Fibroblast of lung (primary cell): ENCODE measurements around the gene MSH6. TPM values are rescaled to one million over a fixed set of nuclear protein-coding genes. Genes with fewer than 3 reads are reported as not detected.

Experiments
- DNase-seq, 2 donors: peaks; one replicate each; pipeline versions ENCODE4 v3.0.0 to v3.0.0-alpha.2; 2010; ENCODE audit warnings: low read depth in 2 of 2
- H2AFZ ChIP-seq: 2 replicates; pipeline ENCODE4 v1.5.1; 2012; ENCODE audit warnings: low read length, control low read depth, inconsistent platforms
- H3K27ac ChIP-seq: 2 replicates; pipeline ENCODE4 v1.5.1; 2011; ENCODE audit warnings: low read length, control low read depth; ENCODE audit not compliant: insufficient read depth
- H3K27me3 ChIP-seq: 2 replicates; pipeline ENCODE4 v1.5.1; 2011; ENCODE audit warnings: mild to moderate bottlenecking, low read length; ENCODE audit not compliant: control insufficient read depth, insufficient read depth
- H3K36me3 ChIP-seq: 2 replicates; pipeline ENCODE4 v1.5.1; 2011; ENCODE audit warnings: low read length; ENCODE audit not compliant: control insufficient read depth, insufficient read depth
- H3K4me1 ChIP-seq: 2 replicates; pipeline ENCODE4 v1.5.1; 2011; ENCODE audit warnings: low read length; ENCODE audit not compliant: control insufficient read depth, insufficient read depth; ENCODE audit errors: extremely low read depth
- H3K4me2 ChIP-seq: 2 replicates; pipeline ENCODE4 v1.5.1; 2011; ENCODE audit warnings: low read length, control low read depth; ENCODE audit not compliant: insufficient read depth; ENCODE audit errors: extremely low read depth
- H3K4me3 ChIP-seq, 4 experiments: fragments of 200-600 bp in 1 of 4; sonication (generic) in 1 of 4; replicated peaks in 1 of 4; 2 replicates each; pipeline ENCODE4 v1.5.1; 2011 to 2016; ENCODE audit warnings: low read length in 4 of 4, low read depth in 3 of 4, mild to moderate bottlenecking in 3 of 4, control low read depth in 2 of 4, inconsistent platforms in 1 of 4, mixed read lengths in 1 of 4; ENCODE audit not compliant: insufficient read depth in 1 of 4; ENCODE audit errors: control extremely low read depth in 1 of 4
- H3K79me2 ChIP-seq: 2 replicates; pipeline ENCODE4 v1.5.1; 2012; ENCODE audit warnings: mild to moderate bottlenecking, low read length, inconsistent platforms; ENCODE audit not compliant: control insufficient read depth, insufficient read depth
- H3K9ac ChIP-seq: 2 replicates; pipeline ENCODE4 v1.5.1; 2011; ENCODE audit warnings: mild to moderate bottlenecking, low read length, control low read depth; ENCODE audit not compliant: insufficient read depth
- H3K9me3 ChIP-seq: 2 replicates; pipeline ENCODE4 v1.5.1; 2012; ENCODE audit warnings: low read depth, low read length; ENCODE audit not compliant: control insufficient read depth, insufficient read depth
- H4K20me1 ChIP-seq: 2 replicates; pipeline ENCODE4 v1.5.1; 2011; ENCODE audit warnings: low read length; ENCODE audit not compliant: control insufficient read depth, insufficient read depth; ENCODE audit errors: extremely low read depth
- CTCF ChIP-seq, 2 donors: IDR thresholded peaks in 1 of 2; conservative IDR thresholded peaks in 1 of 2; 1 replicate in 1 of 2; 2 replicates in 1 of 2; pipeline ENCODE4 v1.5.1; 2011 to 2012; ENCODE audit warnings: low read length in 2 of 2, control low read depth in 1 of 2, inconsistent platforms in 1 of 2, low read depth in 1 of 2, mild to moderate bottlenecking in 1 of 2
- EZH2 ChIP-seq: IDR thresholded peaks from 2 replicates; pipeline ENCODE4 v1.5.1; 2012; ENCODE audit warnings: low read length, control low read depth, mild to moderate bottlenecking; ENCODE audit errors: missing control alignments
- polyA minus RNA-seq: library from RNA; depleted of rRNA, polyadenylated mRNA; stranded (reverse); fragments of >200 nt; gene quantifications from 2 replicates; pipeline ENCODE4 v1.2.3, GENCODE V29; 2011; ENCODE audit warnings: low replicate concordance
- polyA plus RNA-seq, 2 donors: library from polyadenylated mRNA; depleted of rRNA in 1 of 2; stranded (reverse) in 1 of 2; unstranded in 1 of 2; fragments of >200 nt; gene quantifications; 2 replicates each; pipeline ENCODE4 v1.2.1, GENCODE V29; 2011 to 2012; ENCODE audit warnings: missing spikeins in 1 of 2
- total RNA-seq: library from RNA; depleted of rRNA; stranded (reverse); fragments of >200 nt; gene quantifications from 2 replicates; pipeline ENCODE4 v1.2.1, GENCODE V29; 2014

MSH6 gene
- total RNA-seq, result 29.4 and 33.6 TPM in 2 replicates
- polyA plus RNA-seq, result 37.4 and 37.9 TPM in 2 replicates
- polyA plus RNA-seq (2012), result 41.5 and 48.6 TPM in 2 replicates
- polyA minus RNA-seq, result 7.6 and 17.2 TPM in 2 replicates

- Histone ChIP-seq H3K27ac (peak within 1 kb of the TSS; percentile 90), H3K4me3 (peak within 1 kb of the TSS; percentile 78 to 88 (median 82)), H3K79me2 (peaks cover 38% of the 10 kb centered on the region), H3K9me3 (no peaks in the 10 kb centered on the region), H4K20me1 (no peaks in the 10 kb centered on the region), H3K36me3 (no peaks in the 10 kb centered on the region), H2AFZ (peak within 1 kb of the TSS; percentile 95), H3K4me1 (no peaks in the 10 kb centered on the region), H3K4me2 (peak within 1 kb of the TSS; percentile 77), H3K27me3 (no peaks in the 10 kb centered on the region), H3K9ac (peak within 1 kb of the TSS; percentile 94)
- TF ChIP-seq CTCF (conservative IDR thresholded peaks at IDR 0.05 in 1 of 2, IDR thresholded peaks at IDR 0.05 in 1 of 2; ENCODE audit: low read depth in 1 of 2, low read length in 2 of 2), result no peak
- peak; percentile 82 to 86 for DNase-seq
Measured at GRCh38 chr2:47782671-47783485, at the start of gene MSH6. Gene MSH6, plus strand, starts transcription at chr2:47783145. Its CDS starts 89 bp downstream, at chr2:47783234.

- Histone ChIP-seq H3K4me3 (no peak overlapping the region), H3K4me1 (no peaks in the 10 kb centered on the region), H3K27ac (no peak overlapping the region), H3K9ac (no peak overlapping the region), H3K27me3 (peaks cover 3% of the 10 kb centered on the region), H3K79me2 (no peaks in the 10 kb centered on the region), H3K36me3 (no peaks in the 10 kb centered on the region), H3K4me2 (no peak overlapping the region), H2AFZ (no peak overlapping the region), H4K20me1 (no peaks in the 10 kb centered on the region), H3K9me3 (no peaks in the 10 kb centered on the region)
- no peak for TF ChIP-seq CTCF (conservative IDR thresholded peaks at IDR 0.05 in 1 of 2, IDR thresholded peaks at IDR 0.05 in 1 of 2; ENCODE audit: low read depth in 1 of 2, low read length in 2 of 2)
- DNase-seq, result no peak
Measured at GRCh38 chr2:47735136-47735869, 47.6 kb upstream of the MSH6 start.

- Histone ChIP-seq H3K27me3 (peaks cover 3% of the 10 kb centered on the region), H3K4me2 (no peak overlapping the region), H3K4me3 (no peak overlapping the region), H3K9ac (no peak overlapping the region), H3K27ac (no peak overlapping the region), H4K20me1 (no peaks in the 10 kb centered on the region), H3K9me3 (no peaks in the 10 kb centered on the region), H3K36me3 (no peaks in the 10 kb centered on the region), H3K79me2 (no peaks in the 10 kb centered on the region), H3K4me1 (no peaks in the 10 kb centered on the region), H2AFZ (no peak overlapping the region)
- DNase-seq, result no peak
- no peak for TF ChIP-seq EZH2
- TF ChIP-seq CTCF (conservative IDR thresholded peaks at IDR 0.05 in 1 of 2, IDR thresholded peaks at IDR 0.05 in 1 of 2; ENCODE audit: low read depth in 1 of 2, low read length in 2 of 2), result no peak
Measured at GRCh38 chr2:47735912-47736311, 47.0 kb upstream of the MSH6 start.
